ENCODE data around the gene TP53I13.

Gene TP53I13

GRCh38 chr17:29567554-29568330 lies 759 bp upstream of the TP53I13 start:
- DNase-seq = peak; percentile 88

DNA sequence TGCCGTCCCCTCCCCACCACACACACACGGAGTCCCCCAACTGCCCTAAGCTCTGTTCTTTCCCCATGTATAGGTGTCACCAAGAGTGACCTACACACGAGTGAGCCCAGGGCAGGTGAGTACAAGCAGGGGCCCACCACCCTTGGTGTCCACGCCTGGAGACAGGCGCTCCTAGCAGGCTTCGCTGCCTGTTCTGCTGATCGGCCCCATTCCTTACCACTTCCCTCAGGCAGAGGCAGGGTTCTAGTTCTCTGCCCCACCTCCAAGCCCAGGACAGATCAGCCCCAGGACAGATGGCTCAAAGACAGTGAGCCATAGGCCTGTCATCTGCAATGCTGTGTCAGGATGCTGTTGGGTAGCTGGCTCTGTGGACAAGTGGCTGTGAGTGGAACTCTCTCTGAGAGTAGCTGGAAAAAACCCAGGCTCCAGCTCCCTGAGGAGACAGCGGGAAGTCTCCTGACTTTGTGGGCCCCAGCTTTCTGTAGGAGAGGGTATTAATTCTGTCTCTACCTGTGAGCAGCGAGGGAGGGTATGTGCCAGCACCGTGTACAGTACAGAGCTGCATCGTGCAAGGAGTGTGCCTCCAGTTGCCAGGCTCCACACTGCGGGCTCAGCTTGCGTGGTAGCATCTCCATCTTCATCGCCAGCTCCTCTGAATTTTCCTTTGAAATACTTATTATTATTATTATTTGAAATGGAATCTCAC lies 897 bp downstream of the TP53I13 start:
- no peak for DNase-seq

- no peak for DNase-seq
These were observed 2.0 kb downstream of the TP53I13 start for GRCh38 chr17:29570521-29570920.

DNA sequence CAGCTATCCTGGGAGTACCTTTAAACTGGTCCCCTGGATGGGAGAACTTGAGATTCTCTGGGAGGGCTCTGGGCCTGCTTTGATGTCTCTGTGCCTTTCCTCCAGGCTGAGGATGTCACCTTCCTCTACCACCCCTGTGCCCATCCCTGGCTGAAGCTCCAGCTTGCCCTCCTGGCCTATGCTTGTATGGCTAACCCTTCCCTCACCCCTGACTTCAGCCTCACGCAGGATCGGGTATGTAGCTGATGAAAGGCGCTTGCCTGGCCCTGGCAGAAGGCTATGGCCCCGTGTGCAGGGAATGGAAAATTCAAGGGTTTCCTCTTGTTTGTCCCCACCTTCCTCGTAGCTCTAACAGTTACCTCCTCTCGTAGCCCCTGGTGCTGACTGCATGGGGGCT lies 3.0 kb downstream of the TP53I13 start:
- DNase-seq = no peak

- DNase-seq = no peak
These were observed 3.6 kb downstream of the TP53I13 start for GRCh38 chr17:29571883-29572681.

GRCh38 chr17:29572691-29573557 lies 4.4 kb downstream of the TP53I13 start:
- DNase-seq = peak; percentile 65

DNA sequence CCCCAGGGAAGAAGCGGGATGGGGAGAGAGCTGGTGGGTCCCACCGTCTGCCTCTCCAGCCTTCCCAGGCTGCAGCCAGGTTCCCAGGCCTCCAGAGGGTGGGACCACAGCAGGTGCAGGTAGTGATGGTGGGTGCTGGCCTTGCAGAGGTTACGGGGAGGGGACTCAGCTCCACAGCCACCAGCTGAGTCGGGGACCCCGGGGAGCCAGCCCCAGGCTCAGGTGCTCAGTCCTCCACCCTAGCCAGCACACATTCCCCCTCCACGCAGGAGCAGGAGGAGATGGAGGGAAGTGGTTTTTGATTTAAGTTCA lies 5.0 kb downstream of the TP53I13 start:
- no peak for DNase-seq

DNA sequence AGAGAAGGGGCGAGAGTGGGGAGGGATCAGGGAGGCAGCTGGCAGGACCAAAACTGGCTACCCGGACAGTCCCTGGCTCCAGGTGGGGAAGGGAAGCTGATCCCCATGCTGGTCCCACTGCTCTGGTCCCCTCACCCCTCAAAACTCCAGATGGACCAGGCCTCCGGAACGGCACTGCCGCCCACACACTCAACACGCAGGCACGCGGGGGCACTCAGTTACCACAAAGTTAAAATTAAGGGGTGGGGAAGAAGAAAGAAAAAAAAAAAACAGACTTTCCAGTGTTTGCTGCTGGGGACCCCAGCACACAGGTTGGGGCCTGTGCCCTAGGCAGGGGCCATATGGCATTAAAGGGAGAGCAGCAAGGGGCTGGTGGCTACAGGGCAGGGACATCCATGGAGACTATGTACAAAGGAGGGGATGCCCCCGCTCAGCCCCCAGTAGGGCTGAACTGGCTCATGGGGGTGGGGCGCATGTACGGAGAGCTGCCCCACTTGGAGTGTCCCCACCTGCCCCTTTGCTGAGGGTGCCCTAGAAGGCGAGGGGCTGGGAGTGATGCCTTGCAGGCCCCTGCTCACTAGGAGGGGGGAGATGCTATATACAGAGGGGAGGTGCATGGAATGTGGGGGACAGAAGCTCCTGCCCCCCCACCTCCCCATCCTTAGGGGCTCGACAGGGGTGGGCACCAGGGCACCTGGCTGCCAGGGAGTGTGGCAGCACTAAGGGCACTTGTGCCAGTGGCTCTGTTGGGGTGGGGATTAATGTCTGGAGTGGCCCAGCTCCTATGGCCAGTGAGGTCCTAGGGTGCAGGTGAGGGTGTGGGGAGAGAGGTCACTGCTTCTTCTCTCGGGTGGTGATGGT lies 5.6 kb downstream of the TP53I13 start:
- no peak for DNase-seq

DNA sequence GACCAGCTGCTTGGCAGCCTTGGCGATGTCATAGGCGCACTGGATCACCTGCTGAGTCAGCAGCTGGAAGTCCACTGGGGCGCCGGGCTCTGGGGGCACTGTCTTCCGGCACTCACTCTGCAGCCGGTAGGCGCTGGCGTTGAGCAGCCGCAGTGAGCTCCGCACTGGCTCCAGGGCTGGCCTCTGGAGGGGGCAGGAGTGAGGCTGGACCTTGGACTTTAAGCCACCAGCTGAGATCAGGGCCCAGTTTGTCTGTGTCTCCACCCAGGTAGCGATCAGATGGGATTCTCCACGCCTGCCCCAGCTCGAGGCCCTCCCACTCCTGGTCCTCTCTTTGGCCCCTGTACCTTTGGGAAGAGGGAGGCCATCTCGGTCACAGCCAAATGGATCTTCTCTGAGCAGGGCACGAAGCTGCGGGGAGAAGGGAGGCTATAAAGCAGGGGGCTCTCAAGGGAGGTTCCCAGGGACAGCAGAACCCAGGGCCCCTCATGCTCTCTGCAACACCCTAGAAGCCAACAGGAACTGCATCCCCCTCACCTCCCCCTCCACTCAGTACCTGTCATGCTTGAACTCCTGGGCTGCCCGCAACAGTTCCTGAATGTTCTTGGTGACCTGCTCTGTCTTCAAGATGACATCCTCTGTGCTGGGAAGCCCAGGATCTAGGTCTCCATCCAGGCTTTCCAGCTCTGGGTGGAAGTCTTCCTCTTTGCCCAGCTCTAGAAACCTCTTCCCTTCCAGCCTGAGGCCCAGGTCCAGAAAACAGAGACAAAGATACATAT lies 6.4 kb downstream of the TP53I13 start:
- no peak for DNase-seq

DNA sequence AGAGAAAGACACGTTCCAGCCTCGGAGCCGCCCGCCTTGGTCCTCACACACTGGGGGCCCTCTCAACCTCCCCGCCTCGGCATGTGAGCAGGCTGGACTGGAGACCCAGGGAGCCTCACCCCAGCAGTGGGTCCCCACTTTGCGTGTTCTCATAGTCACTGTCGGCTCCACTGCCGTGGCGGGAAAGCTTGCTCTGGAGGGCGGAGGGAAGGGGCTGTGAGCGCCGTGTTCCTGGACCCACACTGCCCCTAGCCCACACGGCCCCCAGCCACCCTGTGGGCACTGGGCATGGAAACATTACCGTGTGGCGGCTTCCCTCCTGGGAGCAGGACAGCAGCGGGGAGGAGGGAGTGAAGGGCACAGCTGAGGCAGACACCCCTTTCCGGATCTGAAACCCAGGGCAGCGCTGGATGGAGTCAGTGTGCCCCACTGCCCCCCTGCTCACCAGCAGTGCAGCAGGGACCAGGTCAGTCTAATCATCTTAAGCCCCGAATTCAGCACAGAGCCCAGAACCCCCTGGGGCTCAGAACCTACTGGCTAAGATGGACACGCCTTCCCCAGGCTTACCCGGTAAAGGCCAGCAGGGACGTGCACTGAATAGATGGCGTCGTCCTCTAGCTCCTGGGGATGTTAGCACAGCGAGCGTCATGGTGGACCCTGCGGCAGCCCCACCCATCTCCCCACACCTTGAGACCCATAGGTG lies 7.2 kb downstream of the TP53I13 start:
- no peak for DNase-seq

DNA sequence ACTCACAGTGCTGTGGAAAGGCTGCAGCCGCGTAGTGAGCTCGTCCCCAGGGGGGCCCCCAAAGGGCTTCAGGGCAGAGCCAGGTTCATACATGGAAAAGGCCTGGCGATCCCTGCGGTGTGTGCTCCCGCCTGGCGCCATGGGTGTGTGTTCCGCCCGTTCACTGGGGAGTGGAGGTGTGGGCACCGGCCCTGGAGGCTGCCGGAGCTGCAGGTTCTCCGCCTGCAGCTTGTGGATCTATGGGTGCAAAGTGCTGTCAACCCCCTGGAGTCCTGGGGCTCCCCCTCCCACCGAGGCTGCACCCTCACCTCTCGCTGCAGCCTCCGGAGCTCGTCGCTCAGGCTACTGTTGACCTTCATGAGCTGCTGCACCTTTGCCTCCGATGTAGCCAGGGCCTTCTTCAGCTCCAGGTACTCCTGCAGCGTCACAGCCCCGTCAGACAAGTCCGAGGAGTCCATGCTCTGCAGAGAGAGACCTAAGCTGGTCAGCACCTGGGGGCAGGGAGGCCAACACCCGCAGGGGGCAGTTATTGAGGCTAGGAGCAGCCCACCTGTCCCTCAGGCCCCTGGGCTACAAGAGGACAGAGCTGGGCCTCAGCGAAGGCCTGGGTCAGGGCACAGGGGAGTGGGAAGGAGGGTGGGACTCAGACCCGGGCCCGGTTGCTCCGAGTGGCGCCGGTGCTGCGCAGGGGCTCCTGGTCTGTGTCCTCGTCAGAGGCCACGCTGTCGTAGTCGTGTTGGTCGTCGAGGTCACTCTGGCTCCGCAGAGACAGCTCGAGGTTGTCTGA lies 7.9 kb downstream of the TP53I13 start:
- DNase-seq = no peak

GRCh38 chr17:29577001-29577370 lies 8.5 kb downstream of the TP53I13 start:
- DNase-seq = no peak

- no peak for DNase-seq
These were observed 9.1 kb downstream of the TP53I13 start for GRCh38 chr17:29577385-29578211.

- DNase-seq = no peak
These were observed 10.4 kb downstream of the TP53I13 start for GRCh38 chr17:29578626-29579485.

- peak; percentile 92 for DNase-seq
These were observed 11.6 kb downstream of the TP53I13 start for GRCh38 chr17:29579866-29580771.

DNA sequence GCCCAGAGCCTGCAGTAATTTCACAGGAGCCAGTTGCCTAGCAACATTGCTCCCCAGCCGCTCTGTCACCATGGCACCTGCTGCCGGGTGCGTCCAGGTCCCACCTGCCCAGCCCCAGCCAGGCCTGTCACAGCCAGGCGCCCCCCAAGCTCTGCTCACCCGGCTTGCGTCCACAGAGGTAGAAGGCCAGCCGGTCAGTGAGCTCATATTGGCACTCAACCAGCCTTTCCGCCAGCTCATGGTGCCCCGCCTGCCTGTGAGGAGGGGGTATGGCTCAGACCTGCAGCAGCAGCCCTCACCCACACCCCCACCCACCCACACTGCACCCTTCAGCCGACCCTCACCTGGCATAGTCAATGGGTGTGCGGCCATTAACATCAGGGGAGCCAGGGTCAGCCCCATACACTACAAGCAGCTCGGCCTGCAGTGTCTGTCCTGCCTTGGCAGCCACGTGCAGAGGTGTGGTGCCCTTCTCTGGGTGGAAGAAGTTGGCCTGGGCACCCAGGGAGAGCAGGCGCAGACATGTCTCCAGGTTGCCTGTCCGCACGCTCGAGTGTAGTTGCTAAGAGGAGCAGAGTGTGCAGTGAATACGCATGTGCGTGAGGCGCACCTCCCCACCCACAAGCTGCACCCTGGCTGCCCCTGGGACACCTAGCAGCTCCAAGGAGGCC lies 13.2 kb downstream of the TP53I13 start:
- DNase-seq = no peak
